ENCODE data around the gene MAS1L.

Gene MAS1L

GRCh38 chr6:29528988-29529560 is 41.3 kb upstream of the MAS1L start (continued):
- TF ChIP-seq TOX (CRISPR knock-in tag; IDR thresholded peaks at IDR 0.05; ENCODE audit: borderline replicate concordance) (no peak), SNAI2 (CRISPR knock-in tag; IDR thresholded peaks at IDR 0.05) (no peak), ZNF8 (CRISPR knock-in tag; IDR thresholded peaks at IDR 0.05) (no peak), ZFP3 (CRISPR knock-in tag; IDR thresholded peaks at IDR 0.05) (no peak)

GRCh38 chr6:29528300-29528931 is 40.7 kb upstream of the MAS1L start:
- ATAC-seq = no peak
- no peak for TF ChIP-seq GLIS3 (CRISPR knock-in tag; IDR thresholded peaks at IDR 0.05)
- TF ChIP-seq PATZ1 (CRISPR knock-in tag; IDR thresholded peaks at IDR 0.05; ENCODE audit: borderline replicate concordance) = no peak
- TF ChIP-seq ZC3H10 (CRISPR knock-in tag; IDR thresholded peaks at IDR 0.05) = no peak
- no peak for TF ChIP-seq OSR1 (CRISPR knock-in tag; IDR thresholded peaks at IDR 0.05)
- no peak for TF ChIP-seq POU6F1 (CRISPR knock-in tag; IDR thresholded peaks at IDR 0.05; ENCODE audit: borderline replicate concordance, low read depth)
- no peak for TF ChIP-seq ZFP30 (CRISPR knock-in tag; IDR thresholded peaks at IDR 0.05)
- no peak for TF ChIP-seq CREB5 (CRISPR knock-in tag; IDR thresholded peaks at IDR 0.05; ENCODE audit: low read depth)
- no peak for TF ChIP-seq CSRNP3 (CRISPR knock-in tag; IDR thresholded peaks at IDR 0.05)

GRCh38 chr6:29527564-29527963 is 39.8 kb upstream of the MAS1L start:
- no peak for ATAC-seq
- no peak for TF ChIP-seq RARB (CRISPR knock-in tag; IDR thresholded peaks at IDR 0.05)

GRCh38 chr6:29527126-29527525 is 39.4 kb upstream of the MAS1L start:
- no peak for TF ChIP-seq ZFP30 (CRISPR knock-in tag; IDR thresholded peaks at IDR 0.05)
- no peak for TF ChIP-seq ZNF8 (CRISPR knock-in tag; IDR thresholded peaks at IDR 0.05)
- no peak for TF ChIP-seq GLIS3 (CRISPR knock-in tag; IDR thresholded peaks at IDR 0.05)
- no peak for TF ChIP-seq CREB5 (CRISPR knock-in tag; IDR thresholded peaks at IDR 0.05; ENCODE audit: low read depth)
- no peak for TF ChIP-seq OSR1 (CRISPR knock-in tag; IDR thresholded peaks at IDR 0.05)
- no peak for TF ChIP-seq ZNF565 (CRISPR knock-in tag; conservative IDR thresholded peaks at IDR 0.05; ENCODE audit: low read depth)
- TF ChIP-seq POU6F1 (CRISPR knock-in tag; IDR thresholded peaks at IDR 0.05; ENCODE audit: borderline replicate concordance, low read depth) = no peak
- no peak for TF ChIP-seq CSRNP3 (CRISPR knock-in tag; IDR thresholded peaks at IDR 0.05)
- TF ChIP-seq TSHZ2 (CRISPR knock-in tag; IDR thresholded peaks at IDR 0.05) = no peak
- TF ChIP-seq ZC3H10 (CRISPR knock-in tag; IDR thresholded peaks at IDR 0.05) = no peak
- TF ChIP-seq ZNF70 (CRISPR knock-in tag; IDR thresholded peaks at IDR 0.05) = no peak
- TF ChIP-seq PATZ1 (CRISPR knock-in tag; IDR thresholded peaks at IDR 0.05; ENCODE audit: borderline replicate concordance) = no peak
- TF ChIP-seq RARB (CRISPR knock-in tag; IDR thresholded peaks at IDR 0.05) = no peak
- no peak for TF ChIP-seq ARNTL (CRISPR knock-in tag; IDR thresholded peaks at IDR 0.05; ENCODE audit: borderline replicate concordance, low read depth)
- ATAC-seq = no peak

Measured in SK-N-SH treated with all-trans-retinoic acid at 6 μM for 48 hours (cell line).